Frontal cortex (tissue), 4 donors: ENCODE measurements around the gene CCL4L2. TPM values are rescaled to one million over a fixed set of nuclear protein-coding genes. Genes with fewer than 3 reads are reported as not detected.
A peak's percentile ranks its signal among the peaks of the same experiment; 100 is the strongest.
"Not testable (repeated sequence)": the region's sequence is repeated elsewhere in the genome, so short reads cannot be mapped to it uniquely, and the experiment has no call there.

ENCODE experiments used
- DNase-seq, 2 donors: peaks; one replicate each; pipeline ENCODE4 v3.0.0; 2012; ENCODE audit warnings: low spot score in 2 of 2
- FAIRE-seq: peaks from 2 replicates; lab custom pipeline; 2012; peaks lifted over from hg19 to GRCh38; lab: Jason Lieb, UNC
- total RNA-seq: library from RNA; depleted of rRNA; stranded (reverse); fragments of >200 nt; gene quantifications from one replicate; pipeline ENCODE4 v1.2.3, GENCODE V29; 2014
- donor health status: control.
- donor health status: control.
- donor health status: control.

CCL4L2 gene
- 2.4 TPM for total RNA-seq

GRCh38 chr17:36210439-36211211 is at the start of gene CCL4L2:
TSS of gene CCL4L2 (plus strand) at chr17:36211063.
- not testable (repeated sequence) for FAIRE-seq, DNase-seq

DNA sequence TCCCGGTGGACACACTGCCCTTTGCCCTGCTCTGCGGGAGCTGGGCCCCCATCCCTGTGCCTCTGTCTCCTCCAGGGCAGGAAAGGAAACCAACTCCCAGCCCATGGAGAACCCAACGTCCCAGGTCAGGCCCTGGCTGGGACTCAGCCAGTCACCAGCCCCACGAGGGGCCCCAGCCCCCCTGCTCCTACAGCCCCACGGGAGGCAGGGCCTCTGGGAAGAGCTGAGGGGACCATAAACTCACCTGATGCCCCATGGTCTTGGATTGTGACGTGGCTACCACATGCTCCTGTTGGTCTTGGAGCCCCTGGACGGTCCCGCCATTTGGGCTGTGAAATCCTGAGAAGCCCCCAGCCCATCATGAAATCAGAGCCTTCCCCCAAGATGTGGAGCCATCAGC is 42.0 kb upstream of the CCL4L2 start:
- DNase-seq, FAIRE-seq: not testable (repeated sequence)

GRCh38 chr17:36176536-36176935 is 34.3 kb upstream of the CCL4L2 start, which contains the start of gene TBC1D3B:
TSS of gene TBC1D3B (minus strand) at chr17:36176636. CDS start at chr17:36175050, 1,586 bp downstream.
- FAIRE-seq, DNase-seq: not testable (repeated sequence)

- FAIRE-seq, DNase-seq: not testable (repeated sequence)
Observed at GRCh38 chr17:36181446-36182175, 29.3 kb upstream of the CCL4L2 start.

DNA sequence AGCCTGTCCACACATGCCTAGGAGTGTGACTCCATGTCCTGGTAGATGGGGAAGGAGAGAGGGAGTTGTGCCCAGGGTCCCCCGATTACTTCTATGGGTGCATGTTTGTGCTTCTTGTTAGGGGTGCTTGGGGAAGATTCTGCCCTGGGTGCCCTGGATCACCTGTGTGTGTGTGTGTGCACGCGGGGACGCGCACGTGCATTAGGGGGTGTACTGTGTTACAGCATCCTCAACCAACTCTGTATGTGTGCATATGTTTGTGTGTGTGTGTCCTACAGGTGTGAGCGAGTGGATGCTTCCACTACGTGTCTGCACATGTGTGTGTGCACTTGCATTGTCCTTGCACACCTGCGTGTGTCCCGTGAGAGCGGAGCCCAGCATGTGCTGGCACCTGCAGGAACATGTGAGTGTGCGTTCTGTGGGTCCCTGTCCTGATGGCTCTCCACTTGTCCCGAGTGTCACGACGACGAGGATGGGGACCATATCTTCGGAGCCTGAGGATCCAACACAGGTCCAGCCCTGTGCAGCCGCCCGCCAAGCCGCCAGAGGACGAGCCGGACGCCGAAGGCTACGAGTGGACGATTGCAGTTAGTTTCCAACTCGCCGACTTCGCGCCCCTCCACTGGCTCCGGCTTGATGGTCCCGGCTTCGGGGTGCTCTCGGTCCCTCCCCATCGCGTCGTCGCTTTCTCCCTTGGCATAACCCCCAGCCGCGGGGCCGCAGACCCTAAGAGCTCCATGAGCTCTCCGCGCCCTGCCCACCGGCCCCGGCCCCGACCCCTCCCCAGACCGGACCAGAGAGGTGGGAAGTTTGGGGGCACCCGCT is 28.5 kb upstream of the CCL4L2 start:
- no peak for DNase-seq

DNA sequence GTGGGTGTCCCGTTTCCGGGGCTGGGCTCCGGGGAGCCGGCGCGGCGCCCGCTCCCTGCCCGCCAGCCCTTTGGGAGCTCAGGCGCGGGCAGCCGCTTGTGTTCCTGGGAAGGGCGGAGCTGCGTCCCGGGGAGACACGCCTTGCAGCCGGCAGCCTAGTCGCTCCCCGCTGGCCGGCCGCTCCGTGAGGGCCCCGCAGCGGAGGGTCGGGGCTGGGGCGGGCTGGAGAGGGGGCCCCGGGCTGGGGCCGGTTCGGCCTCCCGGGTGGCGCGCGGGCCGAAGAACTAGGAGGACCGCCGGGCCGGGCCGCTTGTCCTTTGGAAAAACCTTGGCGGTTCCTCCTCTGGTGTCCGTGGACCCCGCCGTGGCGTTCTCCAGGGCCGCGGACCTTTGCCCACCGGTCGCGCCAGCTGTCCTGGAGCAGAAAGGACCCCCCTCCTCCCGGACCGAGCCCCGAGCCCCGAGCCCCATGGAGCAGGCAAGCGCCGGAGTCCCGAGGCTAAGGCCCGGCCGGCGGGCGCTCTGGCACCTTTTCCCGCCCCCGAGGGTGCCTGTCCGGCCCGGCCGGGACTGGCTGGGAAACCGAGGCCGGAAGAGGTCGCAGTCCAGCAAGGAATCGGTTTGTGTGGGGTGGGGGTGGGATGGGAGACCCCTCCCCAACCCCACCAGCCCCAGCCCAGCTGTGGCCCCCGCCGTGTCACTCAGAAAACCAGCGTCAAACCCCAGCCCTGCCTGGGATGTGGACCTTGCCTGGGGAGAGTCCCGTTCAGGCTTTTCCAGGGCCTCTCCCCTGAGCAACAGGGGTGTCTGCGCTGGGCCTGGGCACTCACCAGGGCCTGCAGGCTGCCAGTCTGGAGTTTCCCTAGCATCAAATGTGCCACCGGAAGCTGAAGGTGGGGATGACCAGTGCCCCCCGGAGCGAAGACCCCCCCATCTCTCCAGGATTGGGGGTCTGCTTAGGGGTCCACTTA is 27.6 kb upstream of the CCL4L2 start:
- FAIRE-seq (no peak), DNase-seq (peak; percentile 50 to 61)

More for the DNA sequence above, 28.5 kb upstream of the CCL4L2 start:
- no peak for FAIRE-seq

- FAIRE-seq (no peak), DNase-seq (no peak)
Observed at GRCh38 chr17:36184023-36184765, 26.7 kb upstream of the CCL4L2 start.

- FAIRE-seq (no peak), DNase-seq (no peak)
Observed at GRCh38 chr17:36185416-36185815, 25.4 kb upstream of the CCL4L2 start.

DNA sequence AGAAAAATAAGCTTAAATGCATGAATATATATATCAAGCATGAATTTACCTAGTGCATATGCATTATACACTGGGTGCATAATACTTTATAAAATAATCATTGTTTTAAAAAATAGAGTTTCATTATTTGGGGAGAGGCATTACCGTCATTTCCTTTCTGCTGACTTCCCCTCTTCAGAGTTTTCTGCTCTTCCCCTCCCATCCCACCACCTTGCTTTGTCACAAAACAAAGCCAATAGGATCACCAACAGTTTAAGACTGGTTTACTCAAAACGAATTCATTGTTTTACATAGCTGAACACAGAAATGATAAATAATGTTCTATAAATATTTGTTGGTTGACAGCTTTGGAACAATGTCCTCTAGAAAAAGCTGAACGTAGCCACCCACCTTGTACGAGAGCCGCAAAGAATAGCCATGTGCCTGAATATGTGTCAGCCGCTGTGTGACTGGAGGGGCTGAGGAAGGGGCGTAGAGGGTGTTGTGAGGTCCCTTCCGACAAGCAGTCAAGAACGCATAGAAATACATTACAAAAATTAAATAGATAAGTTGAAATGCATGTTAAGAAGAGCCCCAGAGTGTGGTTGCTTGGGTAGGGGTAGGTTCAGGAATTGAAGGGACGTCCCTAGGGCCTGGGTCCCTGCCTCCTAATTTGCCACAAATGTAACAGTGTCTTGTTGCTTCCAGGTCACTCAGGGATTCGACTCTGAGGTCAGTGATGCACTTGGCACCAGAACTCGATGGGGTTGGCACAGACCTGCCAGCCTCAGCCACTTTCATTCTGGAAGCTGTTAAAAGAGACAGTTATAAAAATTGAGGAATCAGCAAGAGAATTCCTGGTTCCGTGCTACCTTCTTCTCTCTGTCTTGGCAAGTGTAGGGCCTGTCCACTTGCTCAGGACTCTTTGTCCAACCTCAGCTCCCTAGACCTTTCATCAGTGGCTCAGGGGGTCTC is 23.8 kb upstream of the CCL4L2 start:
- DNase-seq, FAIRE-seq: not testable (repeated sequence)

DNA sequence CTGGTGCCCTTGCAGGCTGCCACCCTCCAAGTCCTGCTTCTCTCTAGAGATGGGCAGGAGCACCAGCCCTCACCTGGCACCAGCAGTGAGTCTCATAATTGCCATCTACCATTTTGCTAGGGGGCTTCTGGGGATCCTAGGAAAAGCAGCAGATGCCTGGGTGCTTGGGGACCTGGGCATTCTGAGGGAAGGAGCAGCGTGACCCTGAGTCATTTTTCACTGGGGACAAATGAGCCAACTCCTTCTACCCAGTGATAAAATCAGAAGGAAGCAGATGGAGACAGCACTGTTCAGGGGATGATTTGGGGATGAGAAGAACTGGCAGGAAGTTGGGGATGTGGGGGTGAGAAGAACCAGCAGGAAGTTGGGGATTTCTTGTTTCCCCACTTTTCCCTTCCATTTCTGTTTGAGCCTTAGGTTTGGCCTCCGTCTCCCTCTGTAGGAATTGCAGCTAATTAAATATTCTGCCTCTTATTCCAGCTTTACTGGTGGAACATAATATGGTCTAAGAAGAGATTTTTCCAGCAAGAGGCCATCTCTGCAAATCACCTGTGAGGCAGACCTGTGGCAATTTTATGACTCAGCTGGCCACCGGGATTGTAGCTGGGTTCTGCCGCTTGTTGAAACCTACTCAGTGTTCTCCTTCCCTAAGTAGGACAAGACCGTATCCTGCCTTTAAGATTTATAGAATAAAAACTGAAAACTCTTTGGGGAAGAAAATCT is 22.8 kb upstream of the CCL4L2 start:
- not testable (repeated sequence) for DNase-seq, FAIRE-seq

DNA sequence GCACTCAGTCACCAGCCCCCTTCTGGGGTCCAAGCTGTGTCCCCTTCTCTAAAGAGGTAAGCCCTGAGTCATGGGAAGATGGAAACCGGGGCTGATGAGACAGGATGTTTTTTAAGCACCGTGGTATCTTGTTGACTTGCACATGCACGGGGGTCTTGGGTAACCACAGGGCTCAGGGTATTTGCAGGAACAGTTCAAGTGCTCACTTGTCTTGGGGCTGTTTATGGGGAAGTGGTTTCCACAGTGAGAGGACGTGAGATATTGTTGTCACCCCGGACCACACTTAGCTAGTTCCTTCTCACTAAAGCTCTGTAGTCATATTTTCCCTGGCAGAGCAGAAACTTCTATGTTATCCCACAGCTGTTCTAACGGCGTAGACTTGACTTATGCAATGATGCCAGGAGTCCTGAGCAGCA is 22.0 kb upstream of the CCL4L2 start:
- FAIRE-seq: no peak
- DNase-seq: no peak

DNA sequence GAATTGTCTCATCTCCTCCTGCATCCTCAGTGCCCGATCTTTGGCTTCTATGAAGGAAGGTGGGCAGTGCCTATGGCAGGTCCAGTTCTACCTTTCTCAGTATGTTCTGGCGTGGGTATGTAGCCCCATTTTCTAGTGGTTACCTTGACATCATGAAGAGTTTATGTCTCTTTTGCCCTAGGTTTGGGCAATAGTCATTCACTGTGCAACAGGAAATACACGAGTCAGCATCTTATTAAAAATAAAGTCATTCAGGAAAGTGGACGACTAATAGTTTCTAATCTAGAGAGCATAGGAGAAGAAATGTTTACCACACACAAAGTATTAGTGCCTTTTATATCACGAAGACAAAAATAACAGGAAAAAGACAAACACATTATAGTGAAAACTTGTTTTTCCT is 20.9 kb upstream of the CCL4L2 start:
- DNase-seq, FAIRE-seq: not testable (repeated sequence)

GRCh38 chr17:36190549-36191330 is 20.1 kb upstream of the CCL4L2 start:
- not testable (repeated sequence) for DNase-seq

GRCh38 chr17:36193216-36193775 is 17.6 kb upstream of the CCL4L2 start:
- FAIRE-seq: no peak
- no peak for DNase-seq

More at GRCh38 chr17:36190549-36191330, 20.1 kb upstream of the CCL4L2 start:
- FAIRE-seq: not testable (repeated sequence)

DNA sequence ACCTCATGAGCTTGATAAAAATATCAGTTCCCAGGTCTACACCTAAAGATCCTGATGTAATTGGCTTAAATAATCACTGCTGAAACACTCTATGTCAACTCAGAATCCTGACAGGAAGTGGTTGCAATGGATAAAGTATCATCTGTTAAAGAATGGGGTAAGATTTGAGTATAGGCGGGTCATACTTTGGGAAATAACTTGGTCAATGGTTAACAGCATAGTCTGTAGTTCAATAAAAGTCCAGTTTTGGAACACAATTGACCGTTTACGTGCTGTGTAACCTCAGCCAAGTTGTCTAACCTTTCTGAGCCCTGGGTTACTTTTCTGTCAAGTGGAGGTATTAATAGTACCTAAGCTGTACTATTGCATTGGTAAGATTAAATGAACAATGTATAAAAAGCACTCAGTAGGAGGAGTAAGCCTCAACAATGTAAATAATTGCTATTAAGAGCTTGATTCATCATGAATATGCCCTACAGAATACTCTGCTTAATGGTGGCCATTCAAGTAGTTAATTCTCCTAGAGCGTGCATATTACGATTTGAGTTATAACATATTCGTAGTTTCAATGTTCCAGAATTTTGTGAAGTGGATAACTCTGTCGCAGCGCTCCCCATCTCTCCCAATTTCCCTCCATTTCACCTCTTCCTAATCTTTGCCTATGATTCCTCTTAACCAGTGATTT is 16.6 kb upstream of the CCL4L2 start:
- not testable (repeated sequence) for FAIRE-seq, DNase-seq
